Type B pancreatic cell (in vitro differentiated cells): ENCODE results near the gene BABAM2. TPM values are rescaled to one million over a fixed set of nuclear protein-coding genes. Genes with fewer than 3 reads are reported as not detected.
"Not testable (repeated sequence)": the region's sequence is repeated elsewhere in the genome, so short reads cannot be mapped to it uniquely, and the experiment has no call there.

Experiments
- DNase-seq: peaks from one replicate; pipeline ENCODE4 v3.0.0; 2021; ENCODE audit warnings: mixed read lengths; ENCODE audit not compliant: unreplicated experiment; ENCODE audit errors: extremely low spot score
- H3K27ac Mint-ChIP-seq: 2 replicates; pipeline ENCODE4 v1.8.0; 2021; ENCODE audit warnings: mild to moderate bottlenecking, mixed read lengths
- H3K27me3 Mint-ChIP-seq: 2 replicates; pipeline ENCODE4 v1.8.0; 2021; ENCODE audit warnings: mixed read lengths
- H3K36me3 Mint-ChIP-seq: 2 replicates; pipeline ENCODE4 v1.8.0; 2021; ENCODE audit warnings: mixed read lengths
- H3K4me1 Mint-ChIP-seq: one replicate; pipeline ENCODE4 v1.8.0; 2021; ENCODE audit warnings: mixed read lengths; ENCODE audit not compliant: unreplicated experiment
- H3K4me3 Mint-ChIP-seq: 2 replicates; pipeline ENCODE4 v1.8.0; 2021; ENCODE audit warnings: mild to moderate bottlenecking, mixed read lengths
- H3K9me3 Mint-ChIP-seq: 2 replicates; pipeline ENCODE4 v1.8.0; 2021; ENCODE audit warnings: mixed read lengths
- total RNA-seq: library from RNA; stranded (reverse); gene quantifications from 2 replicates; pipeline ENCODE4 v1.2.1, GENCODE V29; 2021; ENCODE audit warnings: low replicate concordance
- TF ChIP-seq, protein P1 (sequence below): fragments of 200-600 bp; sonication (generic); conservative IDR thresholded peaks from 2 replicates; pipeline ENCODE4 v1.5.0; 2021; ENCODE audit warnings: antibody characterized with exemption, mild to moderate bottlenecking

Gene BABAM2
- total RNA-seq, 1 donor from 2014 or later: 30.4 TPM

DNA sequence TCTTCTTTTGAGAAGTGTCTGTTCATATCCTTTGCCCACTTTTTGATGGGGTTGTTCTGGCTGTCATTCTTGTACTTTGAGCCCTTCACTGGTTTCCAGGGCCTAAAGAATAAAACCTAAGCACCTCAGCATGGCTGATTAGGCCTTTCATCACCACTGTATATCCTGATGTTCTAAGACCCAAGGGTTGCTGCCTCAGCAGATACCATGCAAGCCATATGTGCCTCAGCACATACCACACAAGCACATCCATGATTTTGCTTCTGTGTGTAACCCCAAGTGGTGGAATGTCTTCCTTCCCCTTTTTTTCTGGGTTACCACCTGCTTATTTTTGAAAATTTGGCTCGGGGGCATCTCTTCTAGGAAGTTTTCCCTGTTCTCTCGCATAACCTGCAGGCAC is 11.7 kb upstream of the BABAM2 start:
- Mint-ChIP-seq H3K4me1 (no peaks in the 10 kb centered on the region), H3K36me3 (peaks cover 3% of the 10 kb centered on the region), H3K4me3 (no peak overlapping the region), H3K27ac (no peak overlapping the region), H3K9me3 (peaks cover 10% of the 10 kb centered on the region), H3K27me3 (no peaks in the 10 kb centered on the region)
- TF ChIP-seq, protein P1, sequence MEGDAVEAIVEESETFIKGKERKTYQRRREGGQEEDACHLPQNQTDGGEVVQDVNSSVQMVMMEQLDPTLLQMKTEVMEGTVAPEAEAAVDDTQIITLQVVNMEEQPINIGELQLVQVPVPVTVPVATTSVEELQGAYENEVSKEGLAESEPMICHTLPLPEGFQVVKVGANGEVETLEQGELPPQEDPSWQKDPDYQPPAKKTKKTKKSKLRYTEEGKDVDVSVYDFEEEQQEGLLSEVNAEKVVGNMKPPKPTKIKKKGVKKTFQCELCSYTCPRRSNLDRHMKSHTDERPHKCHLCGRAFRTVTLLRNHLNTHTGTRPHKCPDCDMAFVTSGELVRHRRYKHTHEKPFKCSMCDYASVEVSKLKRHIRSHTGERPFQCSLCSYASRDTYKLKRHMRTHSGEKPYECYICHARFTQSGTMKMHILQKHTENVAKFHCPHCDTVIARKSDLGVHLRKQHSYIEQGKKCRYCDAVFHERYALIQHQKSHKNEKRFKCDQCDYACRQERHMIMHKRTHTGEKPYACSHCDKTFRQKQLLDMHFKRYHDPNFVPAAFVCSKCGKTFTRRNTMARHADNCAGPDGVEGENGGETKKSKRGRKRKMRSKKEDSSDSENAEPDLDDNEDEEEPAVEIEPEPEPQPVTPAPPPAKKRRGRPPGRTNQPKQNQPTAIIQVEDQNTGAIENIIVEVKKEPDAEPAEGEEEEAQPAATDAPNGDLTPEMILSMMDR: no peak
- no peak for DNase-seq

DNA sequence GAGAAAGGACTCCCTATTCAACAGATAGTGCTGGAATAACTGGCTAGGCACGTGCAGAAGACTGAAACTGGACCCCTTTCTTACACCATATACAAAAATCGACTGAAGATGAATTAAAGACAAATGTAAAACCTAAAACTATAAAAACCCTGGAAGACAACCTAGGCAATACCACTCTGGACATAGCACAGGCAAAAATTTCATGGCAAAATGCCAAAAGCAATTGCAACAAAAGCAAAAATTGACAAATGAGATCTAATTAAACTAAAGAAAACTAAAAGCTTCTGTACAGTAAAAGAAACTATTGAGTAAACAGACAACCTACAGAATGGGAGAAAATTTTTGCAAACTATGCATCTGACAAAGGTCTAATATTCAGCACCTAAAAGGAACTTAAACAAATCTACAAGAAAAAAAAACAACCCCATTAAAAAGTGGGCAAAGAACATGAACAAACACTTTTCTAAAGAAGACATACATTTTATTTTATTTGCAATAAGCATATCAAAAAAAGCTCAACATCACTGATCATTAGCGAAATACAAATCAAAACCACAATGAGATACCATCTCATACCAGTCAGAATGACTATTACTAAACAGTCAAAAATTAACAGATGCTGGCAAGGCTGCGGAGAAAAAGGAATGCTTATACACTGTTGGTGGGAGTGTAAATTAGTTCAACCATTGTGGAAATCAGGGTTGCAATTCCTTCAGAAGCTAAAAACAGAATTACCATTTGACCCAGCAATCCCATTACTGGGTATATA is 8.5 kb upstream of the BABAM2 start:
- H3K4me1 Mint-ChIP-seq, H3K27ac Mint-ChIP-seq, H3K27me3 Mint-ChIP-seq, DNase-seq, H3K4me3 Mint-ChIP-seq, H3K36me3 Mint-ChIP-seq, H3K9me3 Mint-ChIP-seq: not testable (repeated sequence)

DNA sequence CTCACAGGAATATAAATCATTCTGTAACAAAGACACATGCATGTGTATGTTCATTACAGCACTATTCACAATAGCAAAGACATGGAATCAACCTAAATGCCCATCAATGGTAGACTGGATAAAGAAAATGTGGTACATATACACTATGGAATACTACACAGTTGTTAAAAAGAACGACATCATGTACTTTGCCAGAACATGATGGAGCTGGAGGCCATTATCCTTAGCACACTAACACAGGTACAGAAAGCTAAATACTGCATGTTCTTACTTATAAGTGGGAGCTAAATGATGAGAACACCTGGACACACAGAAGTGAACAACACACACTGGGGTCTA is 8.0 kb upstream of the BABAM2 start:
- not testable (repeated sequence) for DNase-seq, H3K36me3 Mint-ChIP-seq, H3K4me3 Mint-ChIP-seq, H3K9me3 Mint-ChIP-seq, H3K27ac Mint-ChIP-seq, H3K4me1 Mint-ChIP-seq, H3K27me3 Mint-ChIP-seq

DNA sequence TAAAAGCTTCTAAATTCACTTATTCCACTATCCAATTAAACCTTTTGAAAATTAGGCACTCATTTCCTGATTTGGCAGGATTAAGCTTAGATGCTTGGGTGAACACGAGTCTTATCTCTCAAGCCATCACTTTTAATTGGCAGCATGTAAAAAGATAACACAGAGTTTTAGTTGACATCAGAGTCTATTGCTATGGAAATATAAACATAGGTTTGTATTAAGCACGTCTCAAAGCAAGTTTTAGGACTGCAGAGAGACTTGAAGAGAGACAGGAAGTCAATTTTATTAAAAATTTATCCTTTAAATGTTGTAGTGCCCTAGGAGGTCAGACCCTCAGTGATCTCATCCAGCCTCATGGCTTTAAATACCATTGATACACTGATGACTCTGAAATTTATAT is 5.9 kb upstream of the BABAM2 start:
- H3K4me3 Mint-ChIP-seq: no peak overlapping the region
- H3K27ac Mint-ChIP-seq: no peak overlapping the region
- DNase-seq: no peak
- H3K4me1 Mint-ChIP-seq: peaks cover 3% of the 10 kb centered on the region
- TF ChIP-seq, protein P1: no peak
- H3K9me3 Mint-ChIP-seq: peaks cover 10% of the 10 kb centered on the region
- no peaks in the 10 kb centered on the region for H3K27me3 Mint-ChIP-seq
- peaks cover 3% of the 10 kb centered on the region for H3K36me3 Mint-ChIP-seq

DNA sequence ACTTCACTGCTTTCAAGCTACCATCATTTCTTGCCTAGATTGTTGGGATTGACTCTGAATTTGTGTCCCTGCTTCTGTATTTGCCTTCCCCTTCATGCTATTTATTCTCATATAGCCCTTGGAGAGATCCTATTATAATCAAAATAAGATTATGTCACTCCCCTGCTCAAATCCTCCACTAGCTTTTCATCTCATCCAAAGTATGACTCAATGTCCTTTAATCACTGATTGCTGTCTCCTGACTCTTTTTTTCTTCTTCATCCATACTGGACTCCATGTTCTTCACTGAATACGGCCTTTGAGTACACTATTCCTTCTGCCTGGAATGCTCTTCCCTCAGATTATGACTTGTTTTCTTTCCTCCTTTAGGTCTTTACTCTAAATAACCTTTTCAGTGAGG is 5.3 kb upstream of the BABAM2 start:
- H3K27ac Mint-ChIP-seq: no peak overlapping the region
- TF ChIP-seq, protein P1: no peak
- DNase-seq: no peak
- H3K9me3 Mint-ChIP-seq: peaks cover 10% of the 10 kb centered on the region
- H3K36me3 Mint-ChIP-seq: peaks cover 3% of the 10 kb centered on the region
- peaks cover 4% of the 10 kb centered on the region for H3K4me1 Mint-ChIP-seq
- H3K27me3 Mint-ChIP-seq: no peaks in the 10 kb centered on the region
- H3K4me3 Mint-ChIP-seq: no peak overlapping the region

DNA sequence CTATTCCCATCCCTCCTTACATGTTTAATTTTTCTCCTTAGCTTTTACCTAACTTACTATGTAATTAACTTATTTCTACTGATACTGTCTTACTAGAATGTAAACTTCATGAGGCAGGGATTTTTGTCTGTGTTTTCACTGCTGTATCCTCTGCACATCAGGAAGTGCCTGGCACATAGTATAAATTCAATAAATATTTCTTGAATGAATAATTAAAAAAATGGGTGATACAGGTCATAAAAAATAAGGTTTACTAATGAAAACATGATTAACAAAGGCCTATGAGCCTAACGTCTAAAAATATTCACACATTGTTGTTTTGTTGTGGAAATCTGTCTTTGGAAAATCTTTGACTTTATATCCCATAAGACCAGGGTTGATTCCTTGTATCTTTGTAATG is 4.9 kb upstream of the BABAM2 start:
- Mint-ChIP-seq H3K27ac (no peak overlapping the region), H3K9me3 (peaks cover 10% of the 10 kb centered on the region), H3K36me3 (peaks cover 3% of the 10 kb centered on the region), H3K4me3 (no peak overlapping the region), H3K27me3 (no peaks in the 10 kb centered on the region), H3K4me1 (peaks cover 4% of the 10 kb centered on the region)
- TF ChIP-seq, protein P1: no peak
- DNase-seq: no peak

DNA sequence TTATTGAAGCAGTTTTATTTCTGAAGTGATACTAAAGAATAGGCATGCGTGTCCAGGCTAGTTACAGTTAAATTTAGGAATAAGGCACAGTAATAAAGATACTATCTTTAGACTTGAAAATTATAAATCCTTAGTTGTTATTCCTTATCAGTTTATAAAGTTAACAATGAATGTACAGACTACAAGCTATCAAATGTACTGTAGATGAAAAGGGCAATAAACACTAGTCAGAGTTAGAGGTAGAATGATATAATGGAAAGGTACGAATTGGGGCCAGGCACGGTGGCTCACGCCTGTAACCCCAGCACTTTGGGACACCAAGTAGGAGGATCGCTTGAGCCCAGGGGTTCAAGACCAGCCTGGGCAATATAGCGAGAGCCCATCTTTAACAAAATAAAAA is 4.2 kb upstream of the BABAM2 start:
- peaks cover 3% of the 10 kb centered on the region for H3K27me3 Mint-ChIP-seq
- H3K4me3 Mint-ChIP-seq: no peak overlapping the region
- no peak for DNase-seq
- peaks cover 10% of the 10 kb centered on the region for H3K9me3 Mint-ChIP-seq
- peaks cover 7% of the 10 kb centered on the region for H3K4me1 Mint-ChIP-seq
- H3K36me3 Mint-ChIP-seq: peaks cover 3% of the 10 kb centered on the region
- TF ChIP-seq, protein P1: no peak
- no peak overlapping the region for H3K27ac Mint-ChIP-seq
